ENCODE data around the gene GAREM1.
A peak's percentile ranks its signal among the peaks of the same experiment; 100 is the strongest.
"Not testable (repeated sequence)": the region's sequence is repeated elsewhere in the genome, so short reads cannot be mapped to it uniquely, and the experiment has no call there.

GAREM1 gene

DNA sequence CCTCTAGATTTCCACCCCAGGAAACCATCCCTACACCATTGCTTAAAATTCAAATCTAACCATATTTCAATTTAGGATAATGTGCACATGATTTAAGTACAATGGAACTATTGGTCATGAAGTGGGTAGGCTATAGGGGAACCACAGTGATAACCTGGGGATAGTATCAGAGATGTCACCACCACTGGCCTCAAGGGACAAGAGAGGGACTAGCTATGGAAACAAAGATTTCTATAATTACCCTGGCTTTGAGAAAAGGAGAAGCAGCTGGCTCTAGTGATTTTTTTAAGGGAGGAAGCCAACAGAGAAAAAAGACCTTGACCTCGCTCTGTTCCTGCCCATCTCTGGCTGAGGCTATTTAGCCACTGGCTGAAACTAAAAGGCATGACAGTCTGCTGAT, 148.9 kb downstream of the GAREM1 start:
- DNase-seq = no peak

GRCh38 chr18:32319084-32319483, 151.6 kb downstream of the GAREM1 start:
- no peak for DNase-seq

DNA sequence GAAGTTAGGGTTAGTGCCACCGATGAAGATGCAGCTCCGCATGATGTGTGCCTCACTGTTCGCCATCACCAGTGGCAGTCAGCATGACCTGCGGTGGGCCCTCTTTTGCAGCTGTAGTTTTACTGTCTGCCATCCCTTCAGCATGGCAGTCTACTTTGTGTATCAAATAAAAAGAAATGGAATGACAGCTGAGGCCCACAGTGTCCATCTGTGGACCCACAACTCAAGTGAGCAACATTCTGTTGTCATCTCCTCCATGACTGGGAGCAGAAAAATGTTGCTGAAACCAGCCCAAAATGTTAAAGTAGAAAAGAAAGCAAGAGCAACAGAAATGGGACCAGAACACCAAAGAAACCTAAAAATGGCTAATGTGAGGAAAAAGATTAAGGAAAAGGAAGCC, 152.1 kb downstream of the GAREM1 start:
- no peak for DNase-seq

GRCh38 chr18:32317651-32318050, 153.0 kb downstream of the GAREM1 start:
- peak; percentile 36 for DNase-seq

DNA sequence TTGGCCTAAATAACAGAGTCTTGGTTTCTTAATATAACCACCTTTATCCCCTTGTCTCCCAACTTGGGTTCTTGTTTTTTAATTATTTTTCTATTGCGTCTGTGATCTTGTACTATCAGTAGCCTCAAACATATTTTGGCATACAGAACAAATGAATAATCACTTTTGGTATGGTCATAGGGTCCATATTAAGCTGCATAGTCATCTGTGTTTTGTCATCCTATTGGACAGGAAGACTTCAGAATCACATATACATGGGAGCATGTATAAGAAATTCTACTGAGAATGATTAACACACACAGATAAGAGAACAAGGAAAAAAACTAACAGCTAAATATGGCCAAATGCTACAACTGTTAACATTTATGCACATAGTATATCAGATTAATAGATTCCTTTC, 154.8 kb downstream of the GAREM1 start:
- peak; percentile 78 for DNase-seq

- DNase-seq = no peak
Measured at GRCh38 chr18:32310774-32311173, 159.9 kb downstream of the GAREM1 start.

DNA sequence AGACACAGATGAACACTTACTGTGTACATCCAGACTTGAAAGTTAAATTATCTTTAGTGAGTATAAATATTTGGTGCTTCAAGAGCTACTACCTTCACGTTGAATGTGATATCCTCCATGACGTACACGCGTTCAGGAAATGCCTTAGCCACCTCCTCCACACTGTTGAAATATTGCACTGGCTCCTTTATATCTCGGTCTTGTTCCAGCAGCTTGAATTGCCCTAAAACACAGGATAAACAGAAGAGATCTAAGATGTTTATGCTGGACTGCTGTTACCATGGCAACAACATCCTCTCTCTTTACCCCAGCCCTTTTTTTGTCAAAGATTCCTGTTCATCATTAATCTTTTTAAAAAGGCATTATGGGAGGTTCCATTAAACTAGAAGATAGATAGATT, 160.6 kb downstream of the GAREM1 start:
- DNase-seq = no peak

- DNase-seq = peak; percentile 88
Measured at GRCh38 chr18:32308493-32309120, 162.1 kb downstream of the GAREM1 start.

DNA sequence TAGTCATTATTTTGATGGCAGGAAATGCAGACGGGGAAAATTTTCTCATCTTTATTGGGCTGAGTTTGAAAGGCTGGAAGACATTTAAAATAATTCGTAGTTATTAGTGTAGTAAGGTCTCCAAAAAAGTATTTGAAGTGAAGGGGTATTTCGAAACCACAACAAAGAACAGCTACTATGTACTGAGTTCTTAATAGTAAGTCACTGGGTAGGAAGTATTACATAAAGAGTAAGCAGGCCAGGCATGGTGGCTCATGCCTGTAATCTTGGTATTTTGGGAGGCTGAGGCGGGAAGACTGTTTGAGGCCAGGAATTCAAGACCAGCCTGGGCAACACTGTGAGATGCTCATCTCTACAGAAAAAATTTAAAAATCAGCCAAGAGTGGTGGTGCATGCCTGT, 167.3 kb downstream of the GAREM1 start:
- no peak for DNase-seq

DNA sequence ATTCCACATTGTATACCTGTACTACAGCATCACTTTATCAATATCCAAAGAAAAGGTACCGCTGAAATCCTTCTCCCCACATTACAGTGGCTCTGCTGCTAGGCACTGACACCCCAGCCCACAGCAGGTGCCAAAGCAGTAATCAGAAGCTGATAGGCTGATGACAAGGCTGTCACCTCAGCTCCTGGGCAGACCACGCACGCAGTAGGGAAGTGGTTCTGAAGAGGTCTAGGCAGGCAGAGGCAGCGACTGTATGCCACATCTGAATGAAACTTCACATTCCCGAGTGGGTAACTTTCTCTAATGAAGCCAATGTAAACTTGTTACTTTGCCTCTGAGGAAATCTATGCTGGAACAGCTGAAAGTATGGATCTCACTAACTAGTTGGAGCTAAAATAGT, 167.9 kb downstream of the GAREM1 start:
- no peak for DNase-seq

GRCh38 chr18:32301976-32302743, 168.5 kb downstream of the GAREM1 start:
- peak; percentile 83 for DNase-seq

DNA sequence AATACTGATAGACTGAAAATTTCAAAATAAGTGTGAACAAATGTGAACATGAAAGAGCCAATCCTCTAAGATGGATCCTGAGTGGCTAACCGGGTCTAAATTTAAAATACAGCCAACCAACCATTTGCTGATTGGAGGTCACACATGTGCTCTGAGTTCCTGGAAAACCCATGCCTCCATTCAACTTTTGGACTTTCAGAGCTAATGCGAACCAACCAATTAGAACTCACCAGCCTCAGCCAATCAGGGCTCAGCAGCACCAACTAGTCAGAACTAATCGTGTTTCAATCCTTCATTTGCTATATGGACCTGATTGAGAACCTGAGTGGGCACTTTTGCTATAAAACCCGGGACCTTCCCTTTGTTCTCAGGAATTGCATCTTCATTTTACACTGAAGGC, 169.3 kb downstream of the GAREM1 start:
- DNase-seq = no peak

- peak; percentile 64 for DNase-seq
Measured at GRCh38 chr18:32300914-32301313, 169.8 kb downstream of the GAREM1 start.

DNA sequence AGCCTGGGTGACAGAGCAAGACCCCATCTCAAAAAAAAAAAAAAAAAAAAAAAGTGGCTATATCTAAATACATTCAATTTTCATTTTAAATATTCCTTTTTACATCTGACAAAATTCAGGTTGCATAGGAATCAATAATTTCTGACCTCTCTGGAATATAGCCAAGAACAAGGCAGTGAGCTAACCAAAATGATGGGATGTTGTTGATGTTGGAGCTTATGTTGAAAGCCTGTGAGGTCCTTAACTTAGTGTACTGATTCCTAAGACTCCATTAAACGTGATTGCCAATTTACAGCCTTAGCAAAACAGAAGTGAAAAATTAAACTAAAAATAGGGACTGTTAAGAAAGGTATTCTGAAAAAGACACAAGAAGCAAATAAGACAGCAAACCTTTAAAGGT, 171.2 kb downstream of the GAREM1 start:
- no peak for DNase-seq

GRCh38 chr18:32298171-32298667, 172.5 kb downstream of the GAREM1 start:
- no peak for DNase-seq

GRCh38 chr18:32297579-32298170, 173.0 kb downstream of the GAREM1 start:
- no peak for DNase-seq

DNA sequence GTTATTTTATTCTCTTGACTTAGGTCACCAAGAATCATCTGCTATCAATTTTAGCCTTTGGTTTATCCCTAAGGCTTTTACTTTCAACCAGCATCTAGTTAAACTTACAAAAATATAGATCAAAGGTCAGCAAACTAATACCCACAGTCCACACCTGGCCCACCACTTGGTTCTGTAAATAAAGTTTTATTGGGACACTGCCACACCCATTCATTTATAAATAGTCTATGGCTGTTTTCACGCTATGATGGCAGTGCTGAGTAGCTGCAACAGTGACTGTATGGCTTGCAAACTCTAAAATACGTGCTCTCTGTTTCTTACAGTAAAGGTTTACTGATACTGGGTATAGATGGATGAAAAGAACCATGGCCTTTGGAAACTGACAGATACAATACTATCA, 173.8 kb downstream of the GAREM1 start:
- DNase-seq = no peak

- no peak for DNase-seq
Measured at GRCh38 chr18:32295604-32296003, 175.1 kb downstream of the GAREM1 start.

DNA sequence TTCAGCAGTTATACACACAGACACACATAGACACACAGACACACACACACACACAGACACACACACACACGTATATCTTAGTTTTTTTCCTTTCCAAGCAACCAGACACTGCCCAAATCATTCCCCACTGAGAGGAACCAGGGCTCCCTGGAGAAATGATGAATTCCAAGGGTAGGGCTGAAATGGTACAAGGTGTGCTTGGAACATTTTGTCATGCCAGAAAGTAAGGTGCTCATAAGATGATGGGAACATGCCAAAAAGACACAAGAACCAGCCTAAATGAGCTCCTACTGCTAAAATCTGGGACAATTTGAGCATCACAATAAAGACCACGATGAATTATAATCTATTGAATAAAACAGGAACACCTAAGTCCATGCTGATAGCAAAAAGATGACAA, 177.6 kb downstream of the GAREM1 start:
- DNase-seq = no peak

DNA sequence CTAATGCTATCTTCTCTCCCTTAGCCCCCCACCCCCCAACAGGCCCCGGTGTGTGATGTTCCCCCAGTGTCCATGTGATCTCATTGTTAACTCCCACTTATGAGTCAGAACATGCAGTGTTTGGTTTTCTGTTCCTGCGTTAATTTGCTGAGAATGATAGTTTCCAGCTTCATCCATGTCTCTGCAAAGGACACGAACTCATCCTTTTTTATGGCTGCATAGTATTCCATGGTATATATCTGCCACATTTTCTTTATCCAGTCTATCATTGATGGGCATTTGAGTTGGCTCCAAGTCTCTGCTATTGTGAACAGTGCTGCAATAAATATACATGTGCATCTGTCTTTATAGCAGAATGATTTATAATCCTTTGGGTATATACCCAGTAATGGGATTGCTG, 179.1 kb downstream of the GAREM1 start:
- not testable (repeated sequence) for DNase-seq

- no peak for DNase-seq
Measured at GRCh38 chr18:32290810-32291209, 179.9 kb downstream of the GAREM1 start.

GRCh38 chr18:32289483-32290075, 181.1 kb downstream of the GAREM1 start:
- DNase-seq = peak; percentile 61

- no peak for DNase-seq
Measured at GRCh38 chr18:32287873-32288272, 182.8 kb downstream of the GAREM1 start.

GRCh38 chr18:32287249-32287648, 183.4 kb downstream of the GAREM1 start:
- no peak for DNase-seq

Measured in HCEC 1CT (cell line).